IPS-18a (cell line): ENCODE measurements around the gene TNP2.
A peak's percentile ranks its signal among the peaks of the same experiment; 100 is the strongest.

Source experiments
- H3K27ac ChIP-seq: one replicate; pipeline ENCODE4 v1.5.1; 2013; ENCODE audit warnings: low read length
- H3K27me3 ChIP-seq: one replicate; pipeline ENCODE4 v1.6.1; 2013; ENCODE audit warnings: mild to moderate bottlenecking, low read length; ENCODE audit not compliant: control insufficient read depth, insufficient read depth
- H3K36me3 ChIP-seq: one replicate; pipeline ENCODE4 v1.6.1; 2013; ENCODE audit warnings: low read depth, low read length; ENCODE audit not compliant: control insufficient read depth
- H3K4me1 ChIP-seq: one replicate; pipeline ENCODE4 v1.6.1; 2013; ENCODE audit warnings: low read depth, low read length; ENCODE audit not compliant: control insufficient read depth
- H3K4me3 ChIP-seq: one replicate; pipeline ENCODE4 v1.5.1; 2013; ENCODE audit warnings: low read length
- H3K9ac ChIP-seq: one replicate; pipeline ENCODE4 v1.6.1; 2013; ENCODE audit warnings: mild to moderate bottlenecking, low read length, moderate library complexity
- H3K9me3 ChIP-seq: one replicate; pipeline ENCODE4 v1.6.1; 2013; ENCODE audit warnings: low read depth, low read length; ENCODE audit not compliant: control insufficient read depth

The TNP2 gene

DNA sequence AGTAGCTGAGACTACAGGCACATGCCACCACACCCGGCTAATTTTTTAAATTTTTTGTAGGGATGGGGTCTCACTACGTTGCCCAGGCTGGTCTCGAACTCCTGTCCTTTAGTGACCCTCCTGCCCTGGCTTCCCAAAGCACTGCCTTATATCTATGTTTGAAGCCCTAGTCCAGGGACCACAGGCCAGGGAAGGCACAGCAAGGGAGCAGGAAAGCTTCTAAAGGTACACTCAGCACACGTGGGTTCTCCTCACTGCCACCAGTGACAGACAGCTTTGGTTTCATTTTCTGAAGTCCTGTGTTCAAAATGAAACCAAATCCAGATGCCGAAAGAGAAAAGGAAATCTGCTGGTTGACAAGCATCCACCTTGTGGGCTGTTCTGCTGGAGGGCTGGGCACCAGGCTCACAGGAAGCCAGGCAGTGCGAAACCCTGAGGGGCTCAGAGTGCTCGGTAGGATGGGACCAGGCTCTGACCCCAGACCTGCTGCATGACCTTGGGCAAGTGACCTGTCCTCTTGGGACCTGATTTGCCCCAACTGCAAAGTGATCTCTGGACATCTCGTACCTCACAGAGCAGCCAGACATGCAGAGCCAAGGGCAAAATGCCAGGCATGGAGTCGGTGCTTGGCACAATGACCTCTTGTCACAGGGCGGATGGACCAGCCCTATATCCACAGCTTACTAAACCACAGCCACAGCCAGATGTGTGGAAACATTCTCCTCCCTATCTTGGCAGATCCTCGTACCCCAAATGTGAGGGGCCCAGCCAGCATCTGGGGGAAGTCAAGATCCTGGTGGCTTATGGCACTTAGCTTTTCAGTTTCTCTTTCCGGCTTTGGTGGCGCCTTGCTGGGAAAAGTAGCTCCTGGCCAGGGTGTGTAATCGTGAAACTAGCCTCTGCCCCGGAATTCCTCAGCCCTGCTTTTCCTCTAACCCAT is 10.3 kb downstream of the TNP2 start:
- Histone ChIP-seq H3K27ac (no peak overlapping the region), H3K27me3 (no peaks in the 10 kb centered on the region), H3K4me3 (no peak overlapping the region), H3K4me1 (peaks cover 6% of the 10 kb centered on the region), H3K9me3 (no peaks in the 10 kb centered on the region), H3K36me3 (no peaks in the 10 kb centered on the region), H3K9ac (no peak overlapping the region)

- peak overlapping the region; percentile 75 for H3K4me3 ChIP-seq
- H3K9me3 ChIP-seq: no peaks in the 10 kb centered on the region
- peaks cover 5% of the 10 kb centered on the region for H3K36me3 ChIP-seq
- H3K4me1 ChIP-seq: peaks cover 12% of the 10 kb centered on the region
- H3K27me3 ChIP-seq: no peaks in the 10 kb centered on the region
- H3K27ac ChIP-seq: no peak overlapping the region
- no peak overlapping the region for H3K9ac ChIP-seq
Measured at GRCh38 chr16:11257131-11257938, 11.8 kb downstream of the TNP2 start.

GRCh38 chr16:11256661-11257130 is 12.4 kb downstream of the TNP2 start:
- H3K9ac ChIP-seq: peak overlapping the region; percentile 52
- peaks cover 9% of the 10 kb centered on the region for H3K36me3 ChIP-seq
- H3K4me1 ChIP-seq: peaks cover 12% of the 10 kb centered on the region
- no peaks in the 10 kb centered on the region for H3K27me3 ChIP-seq
- no peak overlapping the region for H3K27ac ChIP-seq
- peak overlapping the region; percentile 75 for H3K4me3 ChIP-seq
- H3K9me3 ChIP-seq: no peaks in the 10 kb centered on the region

GRCh38 chr16:11255737-11256660 is 13.1 kb downstream of the TNP2 start, which contains the start of gene SOCS1:
Gene SOCS1 (minus strand): TSS chr16:11256204. CDS start chr16:11255478, 726 bp downstream.
- H3K9ac ChIP-seq: peak within 1 kb of the TSS; percentile 52
- peaks cover 9% of the 10 kb centered on the region for H3K36me3 ChIP-seq
- H3K27me3 ChIP-seq: no peaks in the 10 kb centered on the region
- no peaks in the 10 kb centered on the region for H3K9me3 ChIP-seq
- H3K27ac ChIP-seq: no peak within 1 kb of the TSS
- H3K4me1 ChIP-seq: peaks cover 12% of the 10 kb centered on the region
- H3K4me3 ChIP-seq: peak within 1 kb of the TSS; percentile 77

DNA sequence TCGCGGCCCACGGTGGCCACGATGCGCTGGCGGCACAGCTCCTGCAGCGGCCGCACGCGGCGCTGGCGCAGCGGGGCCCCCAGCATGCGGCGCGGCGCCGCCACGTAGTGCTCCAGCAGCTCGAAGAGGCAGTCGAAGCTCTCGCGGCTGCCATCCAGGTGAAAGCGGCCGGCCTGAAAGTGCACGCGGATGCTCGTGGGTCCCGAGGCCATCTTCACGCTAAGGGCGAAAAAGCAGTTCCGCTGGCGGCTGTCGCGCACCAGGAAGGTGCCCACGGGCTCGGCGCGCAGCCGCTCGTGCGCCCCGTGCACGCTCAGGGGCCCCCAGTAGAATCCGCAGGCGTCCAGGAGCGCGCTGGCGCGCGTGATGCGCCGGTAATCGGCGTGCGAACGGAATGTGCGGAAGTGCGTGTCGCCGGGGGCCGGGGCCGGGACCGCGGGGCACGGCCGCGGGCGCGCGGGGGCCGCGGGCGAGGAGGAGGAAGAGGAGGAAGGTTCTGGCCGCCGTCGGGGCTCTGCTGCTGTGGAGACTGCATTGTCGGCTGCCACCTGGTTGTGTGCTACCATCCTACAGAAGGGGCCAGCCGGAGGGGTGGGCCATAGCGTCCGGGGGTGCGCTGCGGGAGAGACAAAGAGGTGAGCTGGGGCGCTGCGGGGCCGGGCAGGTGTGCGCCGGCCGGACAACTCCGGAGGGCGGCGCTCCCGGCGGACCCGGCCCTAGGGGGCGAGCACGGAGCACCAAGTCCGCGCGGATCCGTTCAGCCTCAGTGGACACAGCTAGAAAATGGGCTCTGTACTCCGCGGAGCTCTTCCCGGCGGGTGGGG is 14.0 kb downstream of the TNP2 start:
- peak overlapping the region; percentile 28 for H3K9ac ChIP-seq
- no peaks in the 10 kb centered on the region for H3K9me3 ChIP-seq
- H3K4me3 ChIP-seq: peak overlapping the region; percentile 77
- no peak overlapping the region for H3K27ac ChIP-seq
- H3K4me1 ChIP-seq: peaks cover 12% of the 10 kb centered on the region
- H3K27me3 ChIP-seq: no peaks in the 10 kb centered on the region
- peaks cover 9% of the 10 kb centered on the region for H3K36me3 ChIP-seq

- H3K4me3 ChIP-seq: peak overlapping the region; percentile 77
- H3K27me3 ChIP-seq: no peaks in the 10 kb centered on the region
- no peaks in the 10 kb centered on the region for H3K9me3 ChIP-seq
- H3K36me3 ChIP-seq: peaks cover 9% of the 10 kb centered on the region
- no peak overlapping the region for H3K9ac ChIP-seq
- peaks cover 12% of the 10 kb centered on the region for H3K4me1 ChIP-seq
- H3K27ac ChIP-seq: no peak overlapping the region
Measured at GRCh38 chr16:11253995-11254912, 14.9 kb downstream of the TNP2 start.

DNA sequence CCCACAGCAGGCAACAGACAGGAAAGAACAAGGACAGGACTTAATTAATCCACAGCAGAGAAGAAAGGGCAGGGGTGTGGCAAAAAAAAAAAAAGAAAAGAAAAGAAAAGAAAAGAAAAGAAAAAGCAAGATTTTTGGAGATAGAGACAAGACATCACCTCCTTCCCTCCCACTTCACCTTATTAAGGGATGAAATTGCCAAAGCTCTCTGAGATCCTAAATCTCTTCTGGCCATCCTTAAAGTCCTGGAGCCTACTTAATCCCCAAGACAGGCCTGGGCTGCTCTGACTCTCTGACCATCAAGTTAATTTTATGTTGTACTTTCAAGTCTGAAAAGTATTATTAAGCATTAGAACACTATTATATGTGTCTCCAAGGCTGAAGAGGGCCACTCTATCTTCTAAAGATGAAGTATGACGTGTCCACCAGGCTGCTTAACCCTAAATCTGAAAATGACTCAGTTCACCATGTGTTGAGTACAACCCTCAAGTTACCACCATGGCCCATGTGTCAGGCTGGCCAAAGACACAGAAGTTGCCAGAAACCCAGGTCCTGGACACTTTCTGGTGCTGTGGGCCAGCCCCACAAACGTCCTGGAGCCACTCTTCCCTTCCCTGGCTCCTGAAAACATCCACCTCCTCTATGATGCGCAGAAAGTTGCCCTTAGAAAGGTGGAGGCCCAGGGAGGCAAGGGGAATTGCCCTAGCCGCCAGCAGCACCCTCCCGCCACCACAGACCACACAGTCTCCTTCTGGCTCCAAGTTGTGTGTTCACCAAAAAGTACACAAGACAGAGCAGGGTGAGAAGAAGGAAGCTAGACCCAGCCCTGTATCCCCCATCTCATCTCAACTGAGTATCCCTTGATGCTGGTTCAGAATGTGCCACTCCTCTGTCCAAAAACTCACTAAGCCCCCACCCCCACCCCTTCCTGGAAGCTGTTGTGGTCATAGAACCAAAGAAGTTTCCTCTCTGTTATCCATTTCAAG is 15.8 kb downstream of the TNP2 start:
- peaks cover 12% of the 10 kb centered on the region for H3K4me1 ChIP-seq
- H3K36me3 ChIP-seq: peaks cover 9% of the 10 kb centered on the region
- H3K27ac ChIP-seq: no peak overlapping the region
- no peaks in the 10 kb centered on the region for H3K27me3 ChIP-seq
- H3K4me3 ChIP-seq: peak overlapping the region; percentile 77
- no peak overlapping the region for H3K9ac ChIP-seq
- no peaks in the 10 kb centered on the region for H3K9me3 ChIP-seq

DNA sequence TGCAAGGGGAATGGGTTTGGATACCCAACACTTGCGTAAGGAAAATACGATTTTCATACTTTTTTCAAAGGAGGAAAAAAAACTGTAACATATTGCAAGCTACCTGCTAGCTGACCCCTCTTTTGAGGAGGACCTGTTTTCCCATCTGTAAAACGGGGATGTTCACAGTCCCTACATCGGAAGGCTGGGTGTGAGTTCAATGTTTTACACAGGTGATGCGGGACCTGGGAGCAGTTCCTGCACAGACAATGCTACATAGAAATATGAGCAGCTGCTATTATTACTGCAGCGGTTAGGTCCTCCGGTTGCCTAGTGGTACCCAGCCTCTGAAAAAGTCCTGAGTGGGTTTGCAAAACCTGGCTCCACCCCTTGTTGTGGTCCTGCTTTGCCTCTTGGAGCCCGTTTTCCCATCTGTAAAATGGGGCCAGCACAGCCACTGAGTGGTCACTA is 16.6 kb downstream of the TNP2 start:
- no peak overlapping the region for H3K4me3 ChIP-seq
- H3K9me3 ChIP-seq: no peaks in the 10 kb centered on the region
- H3K9ac ChIP-seq: no peak overlapping the region
- H3K4me1 ChIP-seq: peaks cover 12% of the 10 kb centered on the region
- H3K36me3 ChIP-seq: peaks cover 9% of the 10 kb centered on the region
- H3K27me3 ChIP-seq: no peaks in the 10 kb centered on the region
- H3K27ac ChIP-seq: no peak overlapping the region
